Activated naive CD8-positive, alpha-beta T cell treated with anti-CD3 and anti-CD28 coated beads, Interleukin-2, amount 50 U/mL, for 16 hours (primary cell): ENCODE data around the gene TIMM9.
A peak's percentile ranks its signal among the peaks of the same experiment; 100 is the strongest.
"Not testable (repeated sequence)": the region's sequence is repeated elsewhere in the genome, so short reads cannot be mapped to it uniquely, and the experiment has no call there.

Source experiments
- DNase-seq: peaks from one replicate; pipeline ENCODE4 v3.0.0-alpha.2; 2020; ENCODE audit warnings: low read depth, low spot score

The TIMM9 gene

DNA sequence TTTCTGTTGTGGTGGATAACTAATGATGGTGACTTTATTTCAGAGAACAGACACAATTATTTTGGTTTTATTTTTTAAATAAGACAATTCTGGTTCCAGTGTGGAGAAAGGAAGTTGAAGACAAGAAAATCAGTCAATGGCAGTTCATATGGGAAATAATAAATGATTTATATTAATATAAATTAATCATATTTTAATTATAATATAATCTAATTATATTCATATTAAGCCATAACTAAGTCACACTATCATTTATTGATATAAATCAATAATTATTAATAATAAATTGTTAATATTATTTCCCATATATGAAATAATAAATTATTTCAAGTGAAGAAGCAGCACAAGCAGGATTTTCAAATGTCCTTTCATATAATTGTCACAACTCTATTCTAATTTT is 28.8 kb downstream of the TIMM9 start:
- DNase-seq: no peak

- DNase-seq: no peak
These were observed 30.2 kb downstream of the TIMM9 start for GRCh38 chr14:58397156-58397555.

DNA sequence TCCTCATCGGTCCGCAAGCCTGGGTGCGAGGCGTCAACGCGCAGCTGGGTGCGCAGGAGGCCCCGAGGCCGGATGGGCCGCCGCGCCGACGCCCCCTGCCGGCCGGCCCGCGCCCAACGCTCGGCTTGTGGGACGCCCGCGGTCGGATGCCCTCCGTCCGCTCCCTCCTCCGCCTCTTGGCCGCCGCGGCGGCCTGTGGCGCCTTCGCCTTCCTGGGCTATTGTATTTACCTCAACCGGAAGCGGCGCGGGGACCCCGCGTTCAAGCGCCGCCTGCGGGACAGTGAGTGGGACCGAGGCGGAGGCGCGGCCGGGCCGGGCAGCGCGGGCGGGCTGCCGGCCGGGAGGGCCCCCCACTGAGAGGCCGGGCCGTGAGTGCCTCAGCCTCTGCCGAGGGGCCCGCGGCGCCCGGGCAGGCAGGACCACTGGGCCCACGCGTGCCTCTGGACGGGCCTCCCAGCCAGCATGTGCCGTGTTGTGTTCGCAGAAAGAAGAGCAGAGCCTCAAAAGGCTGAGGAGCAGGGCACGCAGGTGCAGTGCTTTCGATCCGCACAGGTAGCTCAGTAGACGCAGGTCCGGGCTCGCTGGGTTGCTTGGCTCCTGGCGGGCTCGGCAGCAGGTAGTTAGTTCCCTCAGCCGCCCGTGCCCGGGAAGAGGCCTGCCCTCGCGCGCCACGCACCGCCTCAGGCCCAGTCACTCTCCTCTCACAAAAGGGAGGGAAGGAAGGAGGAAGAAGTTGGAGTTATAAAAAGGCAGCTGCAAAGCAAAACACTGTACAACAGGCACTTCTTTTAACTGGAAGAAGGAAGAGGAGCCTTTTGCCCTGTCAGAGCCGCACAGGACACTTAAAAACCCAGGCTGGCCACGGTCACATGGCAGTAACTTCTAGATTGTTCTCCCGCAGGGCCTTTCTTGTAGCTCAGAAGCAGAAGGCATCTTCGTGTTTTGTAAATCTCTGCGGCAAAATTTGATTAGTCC is 31.2 kb downstream of the TIMM9 start, which contains the start of gene TOMM20L:
Gene TOMM20L, plus strand, starts transcription at position 119 of the 977 bp plus-strand sequence. Its CDS starts 28 bp downstream, at position 147.
- DNase-seq: peak; percentile 19

DNA sequence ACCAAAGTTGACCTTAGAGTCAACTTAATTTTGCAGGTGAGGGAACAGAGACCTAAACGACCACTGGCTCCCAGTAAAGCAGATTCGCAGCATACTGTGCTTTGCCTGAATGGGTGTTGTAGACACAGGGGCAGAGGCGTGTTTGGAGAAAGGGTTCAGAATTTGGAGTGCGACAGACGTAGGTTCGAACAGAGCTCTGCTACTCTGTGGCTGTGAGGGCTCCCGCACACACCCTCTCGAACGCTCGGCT is 31.8 kb downstream of the TIMM9 start:
- DNase-seq: no peak

DNA sequence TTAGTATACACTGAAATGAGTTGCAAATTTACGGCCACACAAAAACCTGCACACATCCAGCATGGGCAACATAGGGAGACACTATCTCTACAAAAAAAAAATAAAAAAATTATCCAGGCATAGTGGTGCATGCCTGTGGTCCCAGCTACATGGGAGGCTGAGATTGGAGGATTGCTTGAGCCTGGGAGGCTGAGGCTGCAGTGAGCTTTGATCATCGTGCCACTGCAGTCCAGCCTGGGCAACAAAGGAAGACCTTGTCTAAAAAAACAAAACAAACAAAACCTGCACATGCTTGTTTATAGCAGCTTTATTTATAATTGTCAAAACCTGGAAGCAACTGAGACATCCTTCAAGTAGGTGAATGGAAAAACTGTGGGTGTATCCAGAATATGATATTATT is 36.5 kb downstream of the TIMM9 start:
- no peak for DNase-seq

GRCh38 chr14:58376791-58377190 is 50.5 kb downstream of the TIMM9 start:
- DNase-seq: no peak

DNA sequence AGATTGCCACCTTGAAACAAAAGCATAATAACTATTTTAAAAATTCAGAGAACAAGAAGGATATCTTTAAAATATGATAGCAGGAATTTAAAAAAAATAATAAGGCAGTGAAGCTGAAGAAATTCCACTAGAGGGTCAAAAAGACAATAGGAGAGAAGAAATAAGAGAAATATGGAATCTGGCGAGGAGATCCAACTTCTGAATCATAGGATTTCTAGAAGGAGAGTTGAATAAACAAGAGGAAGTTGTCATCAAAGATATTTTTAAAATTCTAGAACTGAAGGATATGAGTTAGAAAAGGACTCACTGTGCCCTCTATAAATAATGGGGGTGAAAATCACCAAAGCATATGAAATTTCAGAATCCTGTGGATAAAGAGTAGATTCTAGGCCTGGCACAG is 58.4 kb downstream of the TIMM9 start:
- DNase-seq: no peak

DNA sequence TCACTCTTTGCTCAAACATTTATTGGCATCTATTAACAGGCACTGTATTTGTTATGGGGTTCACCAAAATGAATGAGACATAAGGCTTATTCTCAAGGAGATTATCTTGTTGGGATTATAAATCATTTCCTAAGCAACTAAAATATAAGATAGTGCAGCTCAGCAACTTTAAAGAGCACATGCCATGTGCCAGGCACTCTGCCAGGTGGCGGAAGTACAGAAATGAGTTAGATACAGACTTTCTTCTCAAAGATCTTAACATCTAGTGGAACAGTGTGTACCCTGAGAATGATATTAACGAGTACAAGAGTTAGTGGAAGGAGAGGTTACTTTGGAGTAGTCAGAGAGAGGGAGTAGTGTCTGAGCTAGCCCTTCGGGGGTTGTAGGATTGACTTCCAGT is 60.0 kb downstream of the TIMM9 start:
- no peak for DNase-seq

GRCh38 chr14:58364316-58364715 is 63.0 kb downstream of the TIMM9 start:
- DNase-seq: no peak

GRCh38 chr14:58362798-58363412 is 64.4 kb downstream of the TIMM9 start:
- no peak for DNase-seq

GRCh38 chr14:58362272-58362671 is 65.1 kb downstream of the TIMM9 start:
- not testable (repeated sequence) for DNase-seq
